HuH-7.5 (cell line): Measurements from ENCODE around the gene ZNF254.
A peak's percentile ranks its signal among the peaks of the same experiment; 100 is the strongest.
"Not testable (repeated sequence)": the region's sequence is repeated elsewhere in the genome, so short reads cannot be mapped to it uniquely, and the experiment has no call there.

Source experiments
- DNase-seq: peaks from one replicate; pipeline ENCODE4 v3.0.0; 2011; ENCODE audit warnings: low spot score

The ZNF254 gene

DNA sequence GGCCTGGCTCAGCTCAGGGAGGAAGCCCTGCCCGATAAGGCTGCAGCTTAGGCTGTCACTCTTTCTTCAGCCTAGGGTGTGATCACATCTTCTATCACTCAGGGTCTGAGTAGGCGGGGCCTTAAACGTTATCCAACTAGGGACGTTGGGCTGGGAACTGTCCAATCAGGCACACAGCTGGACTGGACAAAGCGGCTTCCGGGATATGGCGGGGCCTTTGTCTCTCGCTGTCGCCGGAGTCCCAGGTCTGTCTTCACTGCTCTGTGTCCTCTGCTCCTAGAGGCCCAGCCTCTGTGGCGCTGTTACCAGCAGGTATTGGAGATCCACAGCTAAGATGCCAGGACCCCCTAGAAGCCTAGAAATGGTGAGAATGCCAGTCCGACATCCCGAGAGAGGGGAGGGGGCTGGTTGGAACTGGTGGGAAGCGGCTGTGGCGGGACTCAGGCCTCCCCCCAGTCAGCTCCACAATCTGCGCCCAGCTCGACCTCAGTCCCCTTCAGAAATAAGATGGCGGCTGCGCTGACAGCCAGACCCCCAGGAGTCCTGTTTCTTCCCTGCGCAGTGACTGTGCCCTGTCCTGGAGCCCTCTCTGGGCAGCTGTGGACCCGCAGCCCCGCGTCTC lies at the start of gene ZNF254:
Gene ZNF254 (plus strand): TSS at position 214 of the 622 bp plus-strand sequence. CDS start 121 bp downstream, at position 335.
- DNase-seq = peak; percentile 15

DNA sequence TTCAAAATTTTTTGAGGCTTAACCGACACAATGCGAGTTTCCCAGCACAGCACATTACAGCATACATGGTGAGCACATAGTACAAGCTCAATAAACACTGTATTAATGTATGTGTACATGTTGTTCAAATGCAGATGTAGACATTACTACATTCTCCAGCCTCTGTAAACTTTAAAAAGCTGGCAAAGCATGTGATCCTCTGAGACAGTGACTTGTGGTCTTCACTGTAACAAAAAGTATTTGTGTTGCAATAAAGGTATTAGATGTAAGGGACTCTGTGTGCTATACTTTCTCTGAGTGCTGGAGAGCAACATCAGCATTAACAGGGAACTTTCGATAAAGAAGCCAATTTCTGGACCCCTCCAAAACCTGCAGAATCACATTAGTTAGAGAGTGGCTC lies 46.4 kb upstream of the ZNF254 start:
- no peak for DNase-seq

DNA sequence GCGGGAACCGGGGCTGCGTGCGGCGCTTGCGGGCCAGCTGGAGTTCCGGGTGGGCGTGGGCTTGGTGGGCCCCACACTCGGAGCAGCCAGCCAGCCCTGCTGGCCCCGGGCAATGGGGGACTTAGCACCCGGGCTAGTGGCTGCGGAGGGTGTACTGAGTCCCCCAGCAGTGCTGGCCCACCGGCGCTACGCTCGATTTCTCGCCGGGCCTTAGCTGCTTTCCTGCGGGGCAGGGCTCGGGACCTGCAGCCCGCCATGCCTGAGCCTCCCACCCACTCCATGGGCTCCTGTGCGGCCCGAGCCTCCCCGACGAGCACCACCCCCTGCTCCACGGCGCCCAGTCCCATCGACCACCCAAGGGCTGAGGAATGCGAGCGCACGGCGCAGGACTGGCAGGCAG lies 45.7 kb upstream of the ZNF254 start:
- not testable (repeated sequence) for DNase-seq

DNA sequence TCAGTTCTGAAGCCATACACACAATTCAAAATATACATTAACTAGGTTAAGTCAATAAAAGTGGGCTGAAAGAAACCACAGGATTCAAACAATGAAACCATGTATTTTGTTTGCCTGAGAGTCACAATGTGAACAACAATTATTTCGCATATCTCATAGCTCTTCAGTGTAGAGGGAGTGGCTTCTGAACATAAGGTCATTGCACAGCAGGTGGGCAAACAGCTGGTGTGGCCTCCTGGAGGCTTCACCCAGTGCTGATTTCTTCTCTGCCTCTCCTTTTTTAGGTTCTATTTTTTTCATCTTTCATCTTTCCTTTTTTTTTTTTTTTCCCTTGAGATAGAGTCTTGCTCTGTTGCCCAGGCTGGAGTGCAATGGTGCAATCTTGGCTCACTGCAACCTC lies 40.4 kb upstream of the ZNF254 start:
- DNase-seq = no peak

DNA sequence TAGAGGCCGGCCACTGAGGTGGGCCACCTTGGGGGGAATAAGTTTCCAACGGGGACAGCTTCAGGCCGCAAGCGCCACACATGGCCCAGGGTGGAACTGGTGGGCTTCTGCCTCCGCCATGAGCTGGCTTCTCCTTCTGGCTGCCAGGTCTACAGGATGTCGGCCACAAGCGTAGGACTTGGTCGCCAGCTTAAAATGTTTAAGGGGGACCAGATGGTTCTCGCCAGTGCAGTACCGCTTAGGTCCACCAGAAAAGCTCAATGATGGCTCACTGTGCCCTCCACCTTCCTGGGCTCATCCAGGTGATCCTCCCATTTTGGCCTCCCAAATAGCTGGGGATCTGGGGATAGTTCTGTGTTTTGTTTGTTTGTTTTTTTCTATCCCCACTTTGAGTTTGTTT lies 38.7 kb upstream of the ZNF254 start:
- no peak for DNase-seq

DNA sequence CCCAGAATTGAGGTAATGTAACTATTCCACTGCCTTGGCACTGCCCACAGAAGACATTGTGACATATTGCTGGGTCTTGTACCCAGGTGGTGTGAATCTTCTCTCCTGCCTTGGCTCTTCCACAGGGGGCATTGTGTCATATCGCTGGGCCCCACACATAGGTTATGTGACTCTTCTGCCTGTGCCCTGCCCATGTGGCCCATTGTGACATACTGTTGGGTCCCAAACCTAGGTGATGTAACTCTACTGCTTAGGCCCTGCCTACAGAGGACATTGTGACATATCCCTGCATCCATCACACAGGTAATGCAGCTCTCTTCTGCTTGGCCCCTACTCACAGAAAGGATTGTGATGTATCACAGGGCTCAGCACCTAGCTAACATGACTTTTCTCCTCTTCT lies 37.5 kb upstream of the ZNF254 start:
- DNase-seq = no peak

DNA sequence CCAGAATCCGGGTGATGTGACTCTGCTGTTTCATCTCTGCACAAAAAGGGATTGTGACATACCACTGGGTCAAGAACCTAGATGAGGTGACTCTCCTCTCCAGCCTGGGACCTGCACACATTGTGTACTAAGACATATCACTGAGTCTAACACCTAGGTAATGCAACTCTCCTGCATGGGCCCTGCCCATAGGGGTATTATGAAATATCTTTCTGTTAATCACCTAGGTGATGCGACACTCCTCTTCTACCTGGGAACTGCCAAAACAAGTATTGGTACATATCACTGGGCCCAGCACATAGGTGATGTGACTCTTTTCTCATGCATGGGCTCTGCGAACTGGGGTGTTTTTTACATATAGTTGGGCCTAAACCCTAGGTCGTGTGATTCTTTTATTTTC lies 35.5 kb upstream of the ZNF254 start:
- no peak for DNase-seq

DNA sequence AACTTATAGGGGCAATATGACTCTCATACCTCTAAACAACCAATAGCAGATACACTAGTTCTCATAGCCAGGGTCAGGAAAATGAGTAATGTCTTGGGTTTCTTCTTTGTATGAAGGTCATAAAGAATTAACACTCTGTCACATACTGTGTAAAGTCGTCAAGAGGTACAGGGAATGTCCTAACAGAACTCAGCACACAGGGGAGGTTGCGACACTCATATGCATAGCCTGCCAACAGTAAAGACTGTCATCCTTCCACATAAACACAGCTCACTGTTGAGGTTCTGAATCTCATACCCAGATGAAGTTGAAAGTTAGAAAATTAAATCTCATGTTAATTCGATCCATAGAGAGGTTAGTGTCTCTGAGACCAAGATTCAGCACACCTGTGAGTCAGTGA lies 34.2 kb upstream of the ZNF254 start:
- no peak for DNase-seq

DNA sequence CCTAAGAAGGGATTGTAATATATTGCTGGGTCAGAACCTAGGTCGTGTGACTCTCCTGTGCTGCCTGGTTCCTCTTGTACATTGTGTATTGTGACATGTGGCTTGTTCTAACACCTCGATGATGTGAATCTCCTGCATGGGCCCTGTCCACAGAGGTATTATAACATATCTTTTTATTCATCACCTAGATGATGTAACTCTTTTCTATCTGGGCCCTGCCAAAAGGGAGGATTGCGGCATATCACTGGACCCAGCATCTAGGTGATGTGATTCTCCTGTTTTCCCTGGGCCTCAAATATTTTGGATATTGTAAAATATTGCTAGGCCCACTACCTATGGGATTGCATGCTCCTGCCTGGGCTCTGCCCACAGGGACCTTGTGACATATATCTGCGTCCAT lies 33.4 kb upstream of the ZNF254 start:
- no peak for DNase-seq

DNA sequence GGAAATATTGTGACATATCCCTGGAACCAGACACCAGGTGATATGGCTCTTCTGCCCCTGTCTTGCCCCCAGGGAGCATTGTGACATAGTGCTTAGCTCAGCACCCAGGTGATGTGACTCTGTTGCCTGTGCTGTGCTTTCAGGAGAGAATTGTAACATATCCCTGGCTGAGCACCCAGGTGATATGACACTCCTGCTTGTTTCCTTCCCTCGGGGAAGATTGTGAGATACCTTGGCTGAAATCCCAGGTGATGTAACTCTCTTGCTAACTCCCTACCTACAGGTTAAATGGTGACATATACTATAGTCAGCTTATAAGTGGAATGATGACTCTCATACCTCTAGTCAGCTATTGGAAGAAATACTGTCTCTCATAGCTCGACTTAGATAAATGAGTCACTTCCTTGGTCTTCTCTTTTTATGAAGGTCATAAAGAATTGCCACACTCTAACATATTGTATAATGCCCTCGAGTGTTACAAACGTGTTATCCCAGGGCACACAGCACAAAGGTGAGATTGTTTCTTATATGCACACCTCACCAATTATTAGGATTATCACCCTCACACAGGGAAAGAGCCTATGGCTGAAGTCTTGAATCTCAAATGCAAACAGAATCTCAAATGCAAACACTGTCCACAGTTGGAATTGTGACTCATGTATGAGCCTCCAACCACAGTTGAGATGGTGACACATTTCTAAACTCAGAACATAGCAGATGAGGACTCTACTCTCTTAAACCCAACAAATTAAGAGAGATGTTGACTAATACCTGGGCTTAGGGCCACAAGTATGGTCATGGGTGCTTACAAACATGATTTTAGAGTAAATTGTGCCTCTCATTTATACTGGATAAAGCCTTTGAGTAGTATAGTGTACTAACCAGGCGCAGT lies 32.7 kb upstream of the ZNF254 start:
- DNase-seq = no peak

DNA sequence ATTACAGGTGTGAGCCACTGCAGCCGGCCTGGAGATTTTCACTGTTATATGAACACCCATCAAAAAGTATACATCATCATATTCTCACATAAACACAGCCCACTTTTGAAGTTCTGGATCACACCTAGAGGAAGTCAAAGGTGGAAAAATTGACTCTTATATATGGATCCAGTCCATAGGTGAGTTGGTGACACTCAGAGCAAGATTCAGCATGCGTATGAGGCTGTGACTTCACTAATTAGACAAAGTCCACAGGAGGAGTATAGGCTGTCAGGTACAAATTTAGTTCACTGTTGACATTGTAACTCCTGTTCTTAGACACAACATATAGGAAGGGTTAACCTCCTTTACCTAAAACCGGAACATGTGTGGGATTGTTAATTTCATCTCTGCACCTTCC lies 31.4 kb upstream of the ZNF254 start:
- no peak for DNase-seq

DNA sequence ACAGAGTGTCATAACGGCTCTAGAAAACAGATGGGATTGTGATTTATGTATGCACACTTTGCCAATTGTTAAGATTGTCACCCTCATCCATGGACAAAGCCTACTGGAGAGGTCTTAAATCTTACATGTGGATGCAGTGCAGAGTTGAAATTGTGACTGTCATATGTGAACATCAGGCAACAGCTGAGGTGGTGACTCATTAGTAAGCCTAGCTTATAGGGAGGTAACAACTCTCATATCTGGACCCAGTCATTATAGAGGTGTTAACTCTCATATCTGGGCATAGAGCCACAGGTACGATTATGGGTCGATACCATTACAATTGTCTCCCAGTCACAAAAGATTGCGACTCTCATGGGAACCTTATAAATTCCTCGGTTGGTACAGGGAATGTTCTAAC lies 29.8 kb upstream of the ZNF254 start:
- DNase-seq = no peak

DNA sequence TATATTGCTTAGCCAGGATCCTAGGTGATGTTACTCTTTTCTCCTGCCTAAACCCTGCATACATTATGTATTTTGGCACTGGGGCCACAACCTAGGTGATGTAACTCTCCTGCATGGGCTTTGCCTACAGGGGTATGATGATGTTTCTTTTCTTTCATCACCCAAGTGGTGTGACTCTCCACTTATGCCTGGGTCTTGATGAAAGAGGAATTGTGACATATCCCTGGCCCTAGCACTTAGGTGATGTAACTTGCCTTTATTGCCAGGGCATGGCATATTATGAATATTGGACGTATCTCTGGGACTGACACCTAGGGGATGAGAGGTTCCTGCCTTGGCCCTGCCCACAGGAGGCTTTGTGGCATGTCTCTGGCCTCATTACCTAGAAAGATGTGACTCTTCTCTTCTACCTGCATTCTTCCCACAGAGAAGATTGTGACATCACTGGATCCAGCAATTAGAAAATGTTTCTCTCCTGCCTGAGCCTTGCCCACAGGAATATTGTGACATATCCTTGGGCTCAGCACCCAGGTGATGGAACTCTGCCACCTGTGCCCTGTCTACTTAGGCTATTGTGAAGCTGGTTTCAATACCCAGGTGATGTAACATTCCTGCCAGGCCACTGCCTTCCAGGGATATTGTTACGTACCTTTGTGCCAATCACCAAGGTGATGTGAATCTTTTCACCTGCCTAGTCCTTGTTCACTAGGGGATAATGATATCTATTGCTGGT lies 27.3 kb upstream of the ZNF254 start:
- DNase-seq = no peak

DNA sequence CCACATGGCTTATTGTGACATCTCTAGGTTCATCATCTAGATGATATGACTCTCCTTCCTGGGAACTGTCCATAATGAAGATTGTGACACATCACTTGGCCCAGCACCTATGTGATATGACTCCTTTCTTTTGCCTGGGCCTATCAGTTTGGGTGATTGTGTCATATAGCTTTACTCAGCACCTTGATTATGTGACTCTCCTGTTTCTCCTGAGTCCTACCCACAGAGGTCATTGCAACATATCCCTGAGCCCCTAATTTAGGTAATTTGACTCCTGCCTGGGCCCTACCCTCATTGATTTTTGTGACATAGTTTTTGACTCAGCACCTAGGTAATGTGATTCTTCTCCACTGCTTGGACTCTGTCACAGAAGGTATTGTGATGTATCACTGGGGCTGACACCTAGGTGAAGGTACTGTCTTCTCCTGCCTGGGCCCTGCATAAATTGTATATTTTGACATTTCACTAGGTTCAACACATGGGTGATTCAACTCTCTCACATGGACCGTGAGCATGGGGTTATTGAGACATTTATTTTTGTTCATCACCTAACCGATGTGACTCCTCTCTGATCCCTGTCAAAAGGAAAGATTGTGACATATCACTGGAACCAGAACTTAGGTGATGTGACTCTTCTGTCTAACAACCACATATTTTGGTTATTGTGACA lies 26.2 kb upstream of the ZNF254 start:
- no peak for DNase-seq

DNA sequence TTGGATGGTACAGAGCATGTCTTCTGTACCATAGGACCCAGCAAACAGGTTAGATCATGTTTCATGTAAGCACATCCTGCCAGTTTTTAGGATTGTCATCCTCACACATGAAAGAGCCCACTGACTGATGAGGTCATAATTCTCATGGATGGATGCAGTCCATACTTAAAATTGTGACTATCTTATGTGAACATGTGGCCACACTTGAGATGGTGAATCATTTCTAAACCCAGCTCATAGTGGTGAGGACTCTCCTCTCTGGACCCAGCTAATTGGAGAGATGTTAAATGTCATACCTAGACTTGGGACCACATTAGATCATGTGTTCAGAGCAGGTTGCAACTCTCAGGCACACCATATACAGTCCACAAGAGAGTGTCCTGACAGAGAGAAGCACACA lies 24.8 kb upstream of the ZNF254 start:
- DNase-seq = no peak

DNA sequence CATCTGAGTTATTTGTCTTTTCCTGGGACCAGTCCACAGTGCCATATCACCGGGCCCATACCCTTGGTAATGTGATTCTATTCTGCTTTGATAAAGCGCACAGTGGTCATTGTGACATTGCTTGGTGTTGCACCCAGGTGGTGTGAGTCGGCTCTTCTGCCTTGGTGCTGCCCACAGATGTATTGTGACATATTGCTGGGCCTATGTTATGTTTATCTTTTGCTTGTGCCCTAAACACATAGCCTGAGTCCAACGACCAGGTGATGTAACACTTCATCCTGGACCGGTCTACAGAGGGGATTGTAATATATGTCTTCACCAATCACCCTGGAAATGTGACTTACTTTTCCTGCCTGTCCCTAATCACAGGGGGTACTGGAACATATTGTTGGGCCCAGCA lies 23.7 kb upstream of the ZNF254 start:
- peak; percentile 19 for DNase-seq

DNA sequence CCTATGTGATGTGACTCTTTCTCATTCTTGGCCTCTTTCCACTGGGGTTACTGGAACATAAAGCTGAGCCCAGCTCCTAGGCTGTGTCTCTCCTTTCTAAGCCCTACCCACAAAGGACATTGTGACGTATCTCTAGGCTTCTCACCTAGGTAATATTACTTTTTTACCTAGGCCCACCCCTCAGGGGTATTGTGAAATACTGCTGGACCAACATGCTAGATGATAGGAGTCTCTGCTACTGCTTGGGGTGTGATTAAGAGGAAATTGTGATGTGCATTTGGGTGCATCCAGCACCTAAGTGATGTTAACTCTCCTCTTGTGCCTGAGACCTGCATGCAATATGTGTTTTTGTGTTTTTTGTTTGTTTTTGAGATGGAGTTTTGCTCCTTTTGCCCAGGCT lies 22.8 kb upstream of the ZNF254 start:
- no peak for DNase-seq

DNA sequence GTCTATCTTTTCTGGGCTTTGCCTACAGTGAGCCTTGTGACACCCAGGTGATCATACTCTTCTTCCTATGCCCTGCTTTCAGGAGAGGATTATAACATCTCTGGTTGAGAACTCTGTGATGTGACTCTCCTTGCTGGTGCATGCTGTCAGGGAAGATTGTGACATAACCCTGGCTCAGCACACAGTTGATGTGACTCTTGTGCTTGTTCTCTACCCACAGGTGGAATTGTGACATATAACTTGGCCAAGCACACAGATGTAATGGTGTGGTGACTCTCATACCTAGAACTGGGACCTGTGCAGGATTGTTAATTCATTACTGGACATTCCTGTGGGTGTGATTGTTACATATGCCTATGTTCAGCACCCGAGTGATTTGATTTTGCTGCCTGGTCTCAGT lies 21.7 kb upstream of the ZNF254 start:
- DNase-seq = no peak

DNA sequence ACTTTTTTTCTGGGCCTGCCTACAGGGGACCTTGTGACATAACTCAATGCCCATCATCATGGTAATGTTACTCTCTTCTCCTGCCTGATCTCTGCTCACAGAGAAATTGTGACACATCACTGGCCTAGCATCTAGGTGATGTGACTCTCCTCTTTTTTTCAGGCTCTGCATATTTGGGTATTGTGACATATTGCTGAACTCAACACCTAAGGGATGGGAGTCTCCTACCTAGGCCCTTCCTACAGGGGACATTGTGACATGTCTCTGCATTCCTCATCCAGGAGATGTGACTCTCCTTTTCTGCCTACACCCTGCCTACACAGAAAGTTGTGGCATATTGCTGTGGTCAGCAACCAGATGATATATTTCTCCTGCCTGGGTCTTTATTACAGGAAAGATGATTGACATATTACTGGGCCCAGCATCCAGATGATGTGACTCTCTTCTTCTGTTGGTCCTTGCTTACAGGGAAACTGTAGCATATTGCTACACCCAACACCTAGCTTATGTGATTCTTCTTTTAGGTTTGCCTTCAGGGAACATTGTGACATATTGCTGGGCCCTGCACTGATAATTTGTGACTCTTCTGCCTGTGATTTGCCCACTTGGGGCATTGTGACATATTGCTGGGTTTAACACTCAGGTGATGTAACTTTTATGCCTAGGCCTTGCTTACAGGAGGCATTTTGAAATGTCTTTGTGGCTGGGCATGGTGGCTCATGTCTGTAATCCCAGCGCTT lies 21.0 kb upstream of the ZNF254 start:
- no peak for DNase-seq

DNA sequence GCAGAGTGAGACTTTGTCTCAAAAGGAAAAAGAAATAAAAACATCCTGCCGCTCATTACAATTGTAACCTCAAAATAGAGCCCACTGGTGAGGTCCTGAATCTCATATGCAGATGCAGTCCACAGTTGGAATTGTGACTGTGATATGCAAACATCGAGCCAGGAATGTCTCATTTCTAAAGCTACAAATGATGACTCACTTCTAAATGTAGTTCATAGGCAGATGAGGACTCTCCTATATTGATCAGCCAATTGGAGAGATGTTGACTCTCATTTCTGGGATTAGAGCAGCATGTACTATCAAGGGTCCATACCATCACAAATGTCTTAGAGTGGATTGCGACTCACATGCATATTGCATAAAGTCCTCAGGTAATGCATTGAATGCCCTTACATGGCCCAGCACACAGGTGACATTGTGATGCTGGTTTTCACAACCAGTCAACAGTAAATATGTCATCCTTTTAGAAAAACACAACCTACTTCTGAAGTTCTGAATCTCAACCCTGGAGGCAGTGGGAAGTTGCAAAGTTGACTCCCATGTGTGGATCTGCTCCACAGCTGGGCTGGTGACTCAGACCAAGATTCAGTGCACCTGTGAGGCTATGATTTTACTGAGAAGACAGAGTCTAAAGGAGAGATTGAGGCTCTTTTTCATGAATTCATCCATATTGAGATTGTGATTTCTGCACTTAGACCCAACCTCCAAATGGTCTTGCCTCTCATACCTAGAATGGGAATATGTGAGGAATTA lies 16.9 kb upstream of the ZNF254 start:
- no peak for DNase-seq

DNA sequence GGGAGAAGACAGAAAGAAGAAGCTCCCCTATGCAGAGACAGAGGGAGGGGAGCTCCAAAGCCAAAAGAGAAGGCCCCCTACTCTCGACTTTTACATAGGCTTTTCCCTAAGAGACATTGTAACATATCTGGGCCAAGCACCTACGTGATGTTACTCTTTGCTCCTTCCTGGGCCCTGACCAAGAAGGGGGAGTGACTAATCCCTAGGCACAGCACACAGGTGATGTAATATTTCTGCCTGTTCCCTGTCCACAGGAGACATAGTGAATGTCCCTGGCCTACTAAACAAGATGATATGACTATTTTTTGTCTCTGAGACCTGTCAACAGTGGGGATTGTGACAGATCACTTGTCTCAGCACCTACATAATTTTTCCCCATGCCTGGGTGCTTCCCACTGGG lies 15.9 kb upstream of the ZNF254 start:
- DNase-seq = no peak
